BLaER1 treated with 17β-estradiol and CSF1 and Interleukin-3, amounts not matched to agents 10 nM and 100 nM (cell line): ENCODE data around the gene QRICH2.
"Not testable (repeated sequence)": the region's sequence is repeated elsewhere in the genome, so short reads cannot be mapped to it uniquely, and the experiment has no call there.

ENCODE experiments used
- H3K27ac ChIP-seq, 11 experiments: shearing (Covaris generic); formaldehyde crosslinking; 2 replicates each; pipeline ENCODE4 v1.8.1; 2022
- H3K27me3 ChIP-seq, 11 experiments: shearing (Covaris generic); formaldehyde crosslinking; 2 replicates each; pipeline ENCODE4 v1.8.1; 2022
- H3K36me3 ChIP-seq, 11 experiments: shearing (Covaris generic); formaldehyde crosslinking; 2 replicates each; pipeline ENCODE4 v1.8.1; 2022
- H3K4me1 ChIP-seq, 10 experiments: shearing (Covaris generic); formaldehyde crosslinking; 2 replicates each; pipeline ENCODE4 v1.8.1; 2022
- H3K4me2 ChIP-seq, 11 experiments: shearing (Covaris generic); formaldehyde crosslinking; 2 replicates each; pipeline ENCODE4 v1.8.1; 2022
- H3K4me3 ChIP-seq, 10 experiments: shearing (Covaris generic); formaldehyde crosslinking; 2 replicates each; pipeline ENCODE4 v1.8.1; 2022
- H3K9ac ChIP-seq, 11 experiments: shearing (Covaris generic); formaldehyde crosslinking; 2 replicates each; pipeline ENCODE4 v1.8.1; 2022
- H3K9me3 ChIP-seq, 11 experiments: shearing (Covaris generic); formaldehyde crosslinking; replicated peaks in 1 of 11; 2 replicates each; pipeline ENCODE4 v1.8.1; 2022
- H4K20me1 ChIP-seq, 11 experiments: shearing (Covaris generic); formaldehyde crosslinking; 2 replicates each; pipeline ENCODE4 v1.8.1; 2022
- Cebpa-rat ChIP-seq, 11 experiments: shearing (Covaris generic); IDR thresholded peaks; 2 replicates each; pipeline ENCODE4 v1.8.1; 2022

QRICH2 gene

DNA sequence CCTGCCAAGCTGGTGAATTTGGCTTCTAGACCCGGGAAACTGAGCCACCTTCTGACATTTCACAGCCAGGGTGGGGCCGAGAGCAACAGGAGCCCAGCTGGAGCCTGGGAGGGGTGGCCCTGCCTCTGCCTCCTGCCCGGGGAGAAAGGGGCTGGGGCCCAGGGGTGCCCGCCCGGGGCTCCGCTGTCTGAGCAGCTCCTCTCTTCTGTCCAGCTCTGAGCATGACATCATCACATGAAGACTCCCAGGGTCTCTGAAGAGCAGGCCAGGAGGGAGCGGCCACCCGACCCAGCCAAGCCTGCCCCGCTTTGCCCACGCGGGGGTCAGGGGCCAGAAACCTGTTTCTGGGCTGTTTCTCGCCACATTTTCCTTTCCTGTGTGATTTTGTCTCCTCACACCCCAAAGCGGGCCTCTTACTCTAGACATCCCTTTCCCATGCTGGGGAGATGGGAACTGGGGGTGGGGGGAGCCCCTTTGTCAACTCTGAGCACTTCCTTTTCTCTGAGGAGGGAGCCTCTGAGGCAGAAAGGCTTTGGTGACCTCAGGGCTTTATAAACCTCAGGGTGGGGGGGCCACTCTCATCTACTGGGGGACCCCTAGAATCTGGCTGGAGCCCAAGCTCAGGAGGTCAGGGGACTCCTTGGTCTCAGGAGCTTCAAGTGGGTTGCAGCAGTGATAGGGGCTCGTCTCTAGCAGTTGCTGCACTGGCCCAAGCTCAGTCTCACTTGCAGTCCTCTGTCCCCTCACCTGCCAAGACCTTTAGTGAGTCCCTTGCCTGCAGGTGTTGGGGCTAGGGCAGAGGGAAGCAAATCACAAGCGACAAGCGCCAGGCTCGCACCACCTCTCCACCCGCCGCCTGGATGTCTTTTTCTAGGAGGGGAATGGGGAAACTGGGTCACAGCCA is 35.3 kb downstream of the QRICH2 start:
- Histone ChIP-seq H3K4me2 (peak overlapping the region; percentile 91 to 100 (median 98)), H3K4me3 (peak overlapping the region in 9 of 10 experiments; percentile 34 to 67 (median 48); a peak in 10 of 20 replicates), H3K36me3 (peaks cover 19 to 32% (median 26%) of the 10 kb centered on the region in 11 experiments; a peak in 21 of 22 replicates), H3K9me3 (no peaks in the 10 kb centered on the region), H4K20me1 (peaks cover 0 to 54% (median 11%) of the 10 kb centered on the region in 11 experiments; a peak in 12 of 22 replicates), H3K27ac (peak overlapping the region; percentile 70 to 99 (median 84)), H3K9ac (peak overlapping the region; percentile 72 to 100 (median 79)), H3K4me1 (peaks cover 82 to 97% (median 92%) of the 10 kb centered on the region in 10 experiments), H3K27me3 (no peaks in the 10 kb centered on the region)
- TF ChIP-seq Cebpa-rat (IDR thresholded peaks at IDR 0.05): no peak

DNA sequence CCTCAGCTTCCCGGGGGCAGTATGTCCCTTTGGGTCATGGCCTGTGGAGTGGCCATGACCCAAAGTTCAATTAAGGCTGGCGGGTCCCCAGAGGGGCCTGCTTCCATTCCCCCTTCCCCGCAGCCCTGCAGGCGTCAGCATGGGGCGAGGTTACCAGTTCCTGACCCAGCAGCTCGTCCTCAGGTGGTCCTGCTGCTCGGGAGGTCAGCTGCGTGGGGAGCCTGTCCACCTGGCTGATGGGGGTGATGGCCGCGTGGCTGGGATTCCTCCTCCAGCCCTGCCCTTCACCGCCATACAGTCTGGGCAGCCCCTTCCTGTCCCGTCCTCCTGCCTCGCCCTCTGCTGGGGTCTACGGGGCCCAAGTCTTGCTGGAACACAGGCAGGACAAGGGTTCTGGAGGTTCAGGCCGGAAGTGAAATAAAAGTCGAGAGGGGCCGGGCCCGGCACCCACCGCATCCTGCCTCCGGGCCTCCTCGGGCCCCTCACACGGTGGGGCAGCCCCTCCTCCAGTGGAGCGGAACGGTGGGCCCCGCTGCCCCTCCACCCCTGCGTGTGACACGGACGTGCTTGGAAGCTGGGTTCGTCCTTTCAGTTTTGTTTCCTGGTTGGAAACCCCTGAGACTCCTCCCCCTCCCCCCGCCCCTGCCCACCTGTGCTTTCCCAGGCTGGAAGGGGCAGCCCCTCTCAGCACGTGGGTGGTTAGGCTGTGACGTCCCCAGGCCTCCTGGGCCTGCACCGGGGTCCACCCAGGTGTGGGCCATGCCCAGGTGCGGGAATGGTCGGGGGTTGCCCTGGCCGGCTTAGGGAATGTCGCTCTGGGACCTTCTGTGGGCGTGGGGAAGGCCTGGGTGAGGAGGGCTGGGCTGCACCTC is 36.2 kb downstream of the QRICH2 start:
- H3K4me2 ChIP-seq: peak overlapping the region; percentile 91 to 100 (median 98)
- H3K27me3 ChIP-seq: no peaks in the 10 kb centered on the region
- TF ChIP-seq Cebpa-rat (IDR thresholded peaks at IDR 0.05): no peak
- H3K27ac ChIP-seq: peak overlapping the region; percentile 70 to 99 (median 84)
- H3K36me3 ChIP-seq: peaks cover 21 to 40% (median 32%) of the 10 kb centered on the region in 11 experiments; a peak in 21 of 22 replicates
- no peaks in the 10 kb centered on the region for H3K9me3 ChIP-seq
- peaks cover 90 to 100% (median 97%) of the 10 kb centered on the region in 10 experiments for H3K4me1 ChIP-seq
- H4K20me1 ChIP-seq: peaks cover 0 to 54% (median 11%) of the 10 kb centered on the region in 11 experiments; a peak in 12 of 22 replicates
- H3K9ac ChIP-seq: peak overlapping the region; percentile 72 to 100 (median 79)
- peak overlapping the region; percentile 34 to 67 (median 50) for H3K4me3 ChIP-seq

DNA sequence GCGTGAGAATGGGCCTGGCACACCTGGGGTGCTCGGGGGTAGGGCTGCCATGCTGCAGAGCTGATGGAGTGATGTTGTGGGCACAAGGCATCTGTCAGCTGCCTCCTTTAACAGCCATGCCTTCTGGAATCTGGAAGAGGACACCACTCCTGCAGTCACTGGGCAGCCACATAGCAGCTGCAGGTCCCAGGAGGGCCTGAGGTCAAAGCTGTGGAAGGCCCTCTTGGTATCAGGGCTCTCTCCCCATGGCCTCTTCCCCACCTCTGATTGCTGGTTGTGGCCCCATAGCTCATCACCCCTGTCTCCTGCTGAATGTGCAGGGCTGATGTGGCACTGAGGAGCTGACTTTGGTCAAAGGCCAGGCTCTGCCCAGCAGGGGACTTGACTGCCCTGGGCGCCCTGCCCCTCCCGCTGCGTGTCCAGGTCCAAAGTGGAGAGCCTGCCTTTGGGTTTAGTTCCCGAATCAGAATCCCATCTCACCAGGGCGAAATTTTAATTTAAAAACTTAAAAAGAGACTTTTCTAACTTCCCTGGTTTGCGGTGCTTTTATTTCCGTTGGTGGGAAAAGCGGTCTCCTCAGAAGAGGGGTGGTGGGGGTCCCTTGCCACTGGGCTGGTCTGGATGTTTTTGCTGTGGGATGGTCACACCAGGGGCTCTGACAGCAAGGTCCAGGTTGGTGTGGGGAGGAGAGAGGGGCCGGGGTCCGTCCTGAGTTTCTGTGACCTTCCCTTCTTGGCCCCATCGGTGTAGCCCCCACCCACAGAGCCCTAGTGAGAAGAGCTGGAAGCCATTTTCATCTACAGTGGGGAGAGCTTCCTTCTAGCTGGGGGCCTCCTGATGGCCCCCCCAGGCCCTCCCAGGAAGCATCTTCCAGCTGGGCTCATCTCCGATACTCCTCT is 37.1 kb downstream of the QRICH2 start:
- no peak for TF ChIP-seq Cebpa-rat (IDR thresholded peaks at IDR 0.05)
- H3K36me3 ChIP-seq: peaks cover 21 to 48% (median 36%) of the 10 kb centered on the region in 11 experiments; a peak in 21 of 22 replicates
- H3K27me3 ChIP-seq: no peaks in the 10 kb centered on the region
- peak overlapping the region; percentile 34 to 67 (median 50) for H3K4me3 ChIP-seq
- peaks cover 86 to 95% (median 91%) of the 10 kb centered on the region in 10 experiments for H3K4me1 ChIP-seq
- peaks cover 0 to 54% (median 11%) of the 10 kb centered on the region in 11 experiments; a peak in 12 of 22 replicates for H4K20me1 ChIP-seq
- H3K4me2 ChIP-seq: peak overlapping the region; percentile 91 to 100 (median 98)
- H3K9me3 ChIP-seq: no peaks in the 10 kb centered on the region
- peak overlapping the region; percentile 72 to 100 (median 79) for H3K9ac ChIP-seq
- H3K27ac ChIP-seq: peak overlapping the region; percentile 70 to 99 (median 84)

DNA sequence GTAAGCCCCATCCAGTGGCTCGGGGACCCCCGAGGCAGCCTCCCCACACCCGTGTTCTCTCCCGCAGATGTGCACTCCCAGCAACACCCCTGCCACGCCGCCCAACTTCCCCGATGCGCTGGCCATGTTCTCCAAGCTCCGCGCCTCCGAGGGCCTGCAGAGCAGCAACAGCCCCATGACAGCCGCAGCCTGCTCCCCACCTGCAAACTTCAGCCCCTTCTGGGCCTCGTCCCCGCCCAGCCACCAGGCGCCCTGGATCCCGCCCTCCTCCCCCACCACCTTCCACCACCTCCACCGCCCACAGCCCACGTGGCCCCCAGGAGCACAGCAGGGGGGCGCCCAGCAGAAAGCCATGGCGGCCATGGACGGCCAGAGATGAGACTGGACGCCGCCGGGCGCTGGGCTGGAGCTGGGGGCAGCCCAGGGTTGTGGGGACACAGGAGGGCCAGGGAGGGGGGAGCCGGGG is 37.9 kb downstream of the QRICH2 start:
- H3K9me3 ChIP-seq: no peaks in the 10 kb centered on the region
- H3K4me2 ChIP-seq: peak overlapping the region; percentile 91 to 100 (median 98)
- TF ChIP-seq Cebpa-rat (IDR thresholded peaks at IDR 0.05): no peak
- H3K36me3 ChIP-seq: peaks cover 21 to 48% (median 36%) of the 10 kb centered on the region in 11 experiments; a peak in 21 of 22 replicates
- H3K27ac ChIP-seq: peak overlapping the region in 10 of 11 experiments; percentile 94 to 99 (median 98); a peak in 19 of 22 replicates
- H3K9ac ChIP-seq: peak overlapping the region; percentile 95 to 100 (median 99); a peak in 21 of 22 replicates
- H3K27me3 ChIP-seq: no peaks in the 10 kb centered on the region
- H3K4me3 ChIP-seq: peak overlapping the region in 6 of 10 experiments; percentile 84 to 97 (median 94); a peak in 7 of 20 replicates
- peaks cover 77 to 86% (median 83%) of the 10 kb centered on the region in 10 experiments for H3K4me1 ChIP-seq
- H4K20me1 ChIP-seq: peaks cover 0 to 55% (median 11%) of the 10 kb centered on the region in 11 experiments; a peak in 12 of 22 replicates

DNA sequence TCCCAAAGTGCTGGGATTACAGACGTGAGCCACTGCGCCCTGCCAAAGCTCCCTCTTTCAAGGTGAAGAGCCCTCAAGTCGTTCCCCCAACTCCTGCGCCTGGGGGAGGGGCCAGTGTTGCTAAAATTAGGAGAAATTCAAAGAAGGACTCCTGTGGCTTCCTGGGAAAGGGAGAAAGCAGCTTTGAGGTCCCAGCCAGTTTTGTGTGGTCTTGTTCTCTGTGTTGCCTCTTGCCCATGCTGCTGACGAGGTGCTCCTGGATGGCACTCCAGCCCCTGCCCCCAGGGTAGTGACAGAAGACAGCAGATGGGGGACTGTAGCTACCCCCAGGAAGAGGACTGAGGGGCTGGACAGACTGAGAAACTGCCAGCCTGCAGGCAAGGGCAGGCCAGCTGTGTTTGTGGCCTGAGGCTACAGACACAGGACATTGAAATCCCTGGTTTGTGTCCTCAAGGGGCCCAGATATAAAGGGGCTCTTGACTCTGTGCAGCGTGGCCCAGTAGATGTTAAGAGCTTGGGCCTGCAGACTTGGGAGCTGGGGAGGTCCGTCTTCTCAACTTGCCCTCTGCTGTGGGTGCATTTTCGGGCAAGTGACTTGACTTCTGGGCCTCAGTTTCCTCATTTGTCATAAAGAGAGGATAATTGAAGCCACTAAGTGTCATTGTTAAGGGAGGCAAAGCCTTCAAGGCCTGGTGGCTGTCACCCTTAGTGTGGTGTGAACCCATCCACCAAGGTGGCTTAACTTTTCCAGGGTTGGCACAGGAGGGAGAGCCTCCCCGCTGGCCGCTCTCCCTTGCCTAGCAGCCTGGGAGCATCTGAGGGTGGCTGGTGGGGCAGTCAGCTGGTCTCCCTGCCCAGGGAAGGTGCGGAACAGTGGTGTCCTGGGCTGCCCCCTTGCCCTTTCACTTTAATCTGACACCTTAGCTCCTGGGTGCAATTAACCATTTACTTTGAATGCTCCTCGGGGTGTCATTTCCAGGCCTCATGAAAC is 38.8 kb downstream of the QRICH2 start:
- peak overlapping the region; percentile 38 to 97 (median 92) for H3K4me3 ChIP-seq
- H3K4me1 ChIP-seq: peaks cover 74 to 81% (median 77%) of the 10 kb centered on the region in 10 experiments
- peaks cover 21 to 48% (median 36%) of the 10 kb centered on the region in 11 experiments; a peak in 21 of 22 replicates for H3K36me3 ChIP-seq
- peak overlapping the region; percentile 95 to 100 (median 99) for H3K9ac ChIP-seq
- H3K4me2 ChIP-seq: peak overlapping the region; percentile 91 to 100 (median 98)
- no peaks in the 10 kb centered on the region for H3K9me3 ChIP-seq
- peaks cover 0 to 55% (median 11%) of the 10 kb centered on the region in 11 experiments; a peak in 12 of 22 replicates for H4K20me1 ChIP-seq
- no peaks in the 10 kb centered on the region for H3K27me3 ChIP-seq
- H3K27ac ChIP-seq: peak overlapping the region; percentile 88 to 99 (median 98)
- no peak for TF ChIP-seq Cebpa-rat (IDR thresholded peaks at IDR 0.05)

DNA sequence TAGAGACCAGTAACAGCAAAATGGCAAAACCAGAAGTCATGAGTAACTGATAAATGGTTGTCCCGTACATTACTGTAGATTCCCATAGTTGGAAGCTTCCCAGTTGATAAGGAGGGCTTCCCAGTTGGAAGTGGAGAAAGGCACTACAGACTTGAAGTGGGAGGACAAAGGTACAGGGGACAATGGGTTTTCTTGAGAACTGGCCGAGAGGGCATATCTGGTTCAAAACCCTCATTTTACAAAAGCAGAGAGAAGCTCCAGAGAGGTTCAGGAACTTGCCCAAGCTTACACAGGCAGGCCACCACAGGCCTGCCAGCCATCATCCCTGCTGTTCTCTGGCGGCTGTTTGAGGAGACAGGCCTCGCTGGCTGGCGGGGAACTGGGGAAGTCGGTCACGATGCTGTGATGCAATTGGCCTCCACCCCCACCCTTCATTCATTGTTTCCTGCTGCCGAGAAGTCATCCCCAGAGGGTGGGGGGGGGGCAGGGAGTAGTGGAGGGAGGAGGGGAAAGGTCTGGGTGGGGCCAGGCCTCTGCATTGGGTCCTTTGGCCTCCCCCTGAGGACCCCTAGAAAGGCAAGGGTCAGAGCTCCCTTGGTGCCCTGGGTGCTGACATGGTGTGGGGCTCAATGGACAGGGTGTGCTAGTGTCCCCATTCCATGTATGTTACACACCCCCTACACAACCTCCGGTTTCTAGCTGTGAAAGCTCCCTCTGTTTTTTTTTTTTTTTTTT is 39.9 kb downstream of the QRICH2 start:
- Histone ChIP-seq H4K20me1 (peaks cover 0 to 44% (median 11%) of the 10 kb centered on the region in 11 experiments; a peak in 12 of 22 replicates), H3K4me3 (peak overlapping the region; percentile 84 to 97 (median 94)), H3K27ac (peak overlapping the region; percentile 88 to 99 (median 98)), H3K27me3 (no peaks in the 10 kb centered on the region), H3K9ac (peak overlapping the region; percentile 95 to 100 (median 99)), H3K9me3 (no peaks in the 10 kb centered on the region), H3K4me2 (peak overlapping the region; percentile 91 to 100 (median 98)), H3K36me3 (peaks cover 21 to 48% (median 36%) of the 10 kb centered on the region in 11 experiments; a peak in 21 of 22 replicates), H3K4me1 (peaks cover 74 to 81% (median 78%) of the 10 kb centered on the region in 10 experiments)
- peak in 9 of 11 experiments; percentile 19 to 88 (median 71); a peak in 14 of 22 replicates for TF ChIP-seq Cebpa-rat (IDR thresholded peaks at IDR 0.05)

- peaks cover 0 to 38% (median 11%) of the 10 kb centered on the region in 11 experiments; a peak in 12 of 22 replicates for H4K20me1 ChIP-seq
- H3K9me3 ChIP-seq, H3K27me3 ChIP-seq: not testable (repeated sequence)
- H3K4me2 ChIP-seq: peak overlapping the region; percentile 91 to 100 (median 98)
- peak overlapping the region; percentile 84 to 97 (median 94) for H3K4me3 ChIP-seq
- peaks cover 21 to 48% (median 36%) of the 10 kb centered on the region in 11 experiments; a peak in 21 of 22 replicates for H3K36me3 ChIP-seq
- H3K9ac ChIP-seq: peak overlapping the region; percentile 95 to 100 (median 99)
- H3K4me1 ChIP-seq: peaks cover 74 to 81% (median 78%) of the 10 kb centered on the region in 10 experiments
- peak overlapping the region; percentile 88 to 99 (median 98) for H3K27ac ChIP-seq
Measured at GRCh38 chr17:76267581-76268001, 40.5 kb downstream of the QRICH2 start.
